ENCODE measurements around the gene COG5. TPM values are rescaled to one million over a fixed set of nuclear protein-coding genes. Genes with fewer than 3 reads are reported as not detected.
A peak's percentile ranks its signal among the peaks of the same experiment; 100 is the strongest.
"Not testable (repeated sequence)": the region's sequence is repeated elsewhere in the genome, so short reads cannot be mapped to it uniquely, and the experiment has no call there.

COG5 gene
- total and polyA plus RNA-seq, 9 of the 15 experiments (the other 6 are each of a cell fraction or from before 2014, with no cell fraction given) = 15.3 to 75.1 (median 56.4) TPM

GRCh38 chr7:107155726-107156125, 408.0 kb downstream of the COG5 start:
- in situ Hi-C loops (cut with MboI) = not testable (repeated sequence)

DNA sequence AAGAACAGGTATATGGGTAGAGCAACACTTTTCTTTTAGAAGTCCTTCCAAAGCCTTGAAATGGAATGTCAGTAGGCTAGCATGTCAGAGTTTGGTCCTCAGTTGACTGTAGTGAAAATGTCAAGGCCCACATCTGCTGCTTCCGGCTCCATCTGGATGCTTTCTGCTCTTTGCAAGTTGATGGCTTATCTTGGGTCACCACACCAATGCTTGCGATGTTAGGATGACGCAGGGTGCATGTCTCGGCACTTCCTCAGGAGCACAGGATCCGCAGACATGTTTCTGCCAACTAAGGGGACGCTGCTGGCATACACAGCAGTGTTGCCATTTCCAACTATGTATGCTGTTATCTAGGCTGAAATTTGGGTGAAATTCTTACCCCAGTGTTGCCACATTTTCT, 408.9 kb downstream of the COG5 start:
- intact Hi-C loops (cut with micrococcal nuclease) = no loop called here
- Histone ChIP-seq H3K9me3 (replicated peaks; ENCODE audit: control insufficient read depth, insufficient read depth, low read depth, low read length) (no peaks in the 10 kb centered on the region), H3K79me2 (ENCODE audit: control insufficient read depth, insufficient read depth, low read length) (no peaks in the 10 kb centered on the region; the same call in 2 of the 3 replicates), H3K4me1 (replicated peaks in 1 of 2; ENCODE audit: control insufficient read depth in 2 of 2, insufficient read depth in 2 of 2, low read length in 2 of 2) (no peaks in the 10 kb centered on the region), H3K4me3 (no peak overlapping the region), H3K27me3 (ENCODE audit: control insufficient read depth in 2 of 2, insufficient read depth in 2 of 2, low read length in 2 of 2) (no peaks in the 10 kb centered on the region), H3K4me2 (ENCODE audit: insufficient read depth, low read length) (no peak overlapping the region), H3K9ac (ENCODE audit: insufficient read depth in 1 of 2, low read depth in 2 of 2, low read length in 2 of 2) (no peak overlapping the region), H3K27ac (ENCODE audit: extremely low read depth, low read depth, low read length) (no peak overlapping the region), H3K36me3 (ENCODE audit: control insufficient read depth, insufficient read depth, low read length) (peaks cover 83% of the 10 kb centered on the region), H3K9me1 (ENCODE audit: control insufficient read depth, insufficient read depth, low read length) (no peaks in the 10 kb centered on the region), H2AFZ (ENCODE audit: low read depth, low read length) (no peak overlapping the region), H4K20me1 (replicated peaks; ENCODE audit: control insufficient read depth, insufficient read depth, low read length) (no peaks in the 10 kb centered on the region)
- ChIA-PET CTCF (ENCODE audit: low intra/inter-chr PET ratio) (no interaction called here), POLR2A (no interaction called here)
- in situ Hi-C loops (cut with MboI) = no loop called here
- 93% methylated on average over 6 of the region's 6 CpGs for WGBS (ENCODE audit: insufficient coverage, low coverage, missing lambda C conversion rate)
- peak in 1 of 4 experiments; percentile 33 for DNase-seq (ENCODE audit: extremely low read depth in 1 of 4, low spot score in 3 of 4)
- BruUV-seq (replicated peaks) = no TSS peak
- ATAC-seq = no peak
- TF ChIP-seq CBFA2T3 (IDR thresholded peaks at IDR 0.05) (peak; percentile 23; the same call in 1 of the 2 replicates), TEAD4 (IDR thresholded peaks at IDR 0.05; ENCODE audit: low read length) (no peak), TEAD4 (CRISPR knock-in tag; IDR thresholded peaks at IDR 0.05; ENCODE audit: borderline replicate concordance) (0 out of 2 replicates have a peak, but pooled peaks have one; percentile 39), NCOA2 (IDR thresholded peaks at IDR 0.05; ENCODE audit: partially characterized antibody in 2 of 2) (no peak), FOXA3 (CRISPR knock-in tag; conservative IDR thresholded peaks at IDR 0.05 in 1 of 2, IDR thresholded peaks at IDR 0.05 in 1 of 2) (0 out of 4 replicates have a peak, but pooled peaks of 1 of the 2 experiments have one; percentile 21)
- no peak for FAIRE-seq

More at GRCh38 chr7:107155726-107156125, 408.0 kb downstream of the COG5 start:
- ATAC-seq; H3K4me3 ChIP-seq; H3K4me2 ChIP-seq (ENCODE audit: insufficient read depth, low read length); H3K4me1 ChIP-seq (replicated peaks in 1 of 2; ENCODE audit: control insufficient read depth in 2 of 2, insufficient read depth in 2 of 2, low read length in 2 of 2); H3K27ac ChIP-seq (ENCODE audit: extremely low read depth, low read depth, low read length); H3K79me2 ChIP-seq (ENCODE audit: control insufficient read depth, insufficient read depth, low read length); H3K9ac ChIP-seq (ENCODE audit: insufficient read depth in 1 of 2, low read depth in 2 of 2, low read length in 2 of 2); H2AFZ ChIP-seq (ENCODE audit: low read depth, low read length); H3K27me3 ChIP-seq (ENCODE audit: control insufficient read depth in 2 of 2, insufficient read depth in 2 of 2, low read length in 2 of 2); CTCF ChIA-PET (ENCODE audit: low intra/inter-chr PET ratio); intact Hi-C loops (cut with micrococcal nuclease); DNase-seq (ENCODE audit: extremely low read depth in 1 of 4, low spot score in 3 of 4); H3K9me1 ChIP-seq (ENCODE audit: control insufficient read depth, insufficient read depth, low read length); H4K20me1 ChIP-seq (replicated peaks; ENCODE audit: control insufficient read depth, insufficient read depth, low read length); H3K9me3 ChIP-seq (replicated peaks; ENCODE audit: control insufficient read depth, insufficient read depth, low read depth, low read length); FAIRE-seq; BruUV-seq (replicated peaks): not testable (repeated sequence)
- POLR2A ChIA-PET = interaction anchor here (1.8 kb wide), 1 partner anchor 11 kb away, joined by 3 read pairs; no protein-coding TSS in a partner anchor
- H3K36me3 ChIP-seq (ENCODE audit: control insufficient read depth, insufficient read depth, low read length) = peaks cover 92% of the 10 kb centered on the region
- peak; percentile 88 for TF ChIP-seq ZNF146 (CRISPR knock-in tag; IDR thresholded peaks at IDR 0.05; ENCODE audit: unreplicated experiment)
- WGBS (ENCODE audit: insufficient coverage, low coverage, missing lambda C conversion rate) = 92% methylated on average over 3 of the region's 3 CpGs
